ENCODE measurements around the gene CHRDL1.

Gene CHRDL1

DNA sequence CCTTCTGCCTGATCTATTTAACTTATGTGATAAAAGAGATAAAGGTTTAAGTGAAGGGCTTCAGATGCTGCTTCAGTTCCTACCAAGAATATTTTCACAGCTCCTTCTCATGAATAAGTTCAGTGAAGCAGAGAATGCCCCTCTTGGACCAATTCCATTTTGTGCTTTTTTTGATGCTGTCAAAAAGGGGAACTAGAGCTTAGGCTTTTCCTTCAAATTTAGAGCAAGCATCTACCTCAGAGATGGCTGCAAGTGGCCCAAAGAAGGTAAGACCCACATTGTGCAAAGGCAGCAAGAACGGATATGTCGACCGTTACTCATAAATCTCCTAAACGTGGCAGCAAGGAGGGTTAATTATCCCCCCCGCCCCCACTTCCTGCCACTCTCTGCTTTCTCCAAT lies 4.5 kb downstream of the CHRDL1 start:
- H3K27me3 ChIP-seq, result peaks cover 11% of the 10 kb centered on the region; the same call in 1 of the 2 replicates
- no peak for TF ChIP-seq CTCF (IDR thresholded peaks at IDR 0.05; ENCODE audit: low read depth, low read length)
- no peak for DNase-seq

DNA sequence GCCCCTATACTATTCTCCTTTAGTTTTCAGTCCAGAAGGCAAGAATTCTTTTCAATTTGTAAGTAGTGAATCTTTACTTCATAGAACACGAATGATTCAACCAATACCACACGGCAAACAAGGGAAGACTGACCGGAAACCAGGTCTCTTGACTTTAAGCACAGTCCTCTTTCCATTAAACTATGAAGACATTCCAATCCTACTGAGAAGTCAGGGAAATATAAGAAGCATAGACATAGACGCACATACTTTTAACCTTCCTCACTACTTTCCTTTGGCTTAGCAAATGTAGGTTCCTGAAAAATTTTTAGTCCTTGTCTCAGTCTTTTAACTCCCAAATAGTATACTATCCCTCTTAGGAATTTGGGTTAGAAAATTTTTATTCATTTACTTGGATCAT lies 9.1 kb downstream of the CHRDL1 start:
- peaks cover 2% of the 10 kb centered on the region; the same call in 1 of the 2 replicates for H3K27me3 ChIP-seq
- DNase-seq, result no peak
- no peaks in the 10 kb centered on the region for H3K9me3 ChIP-seq
- H3K36me3 ChIP-seq, result no peaks in the 10 kb centered on the region
- no peak for TF ChIP-seq CTCF (IDR thresholded peaks at IDR 0.05; ENCODE audit: low read depth, low read length)
- no peaks in the 10 kb centered on the region for H3K4me1 ChIP-seq
- H3K4me3 ChIP-seq (ENCODE audit: low read depth, low read length), result no peak overlapping the region

More for the DNA sequence above, 4.5 kb downstream of the CHRDL1 start:
- H3K4me1 ChIP-seq, result no peaks in the 10 kb centered on the region
- H3K36me3 ChIP-seq, result no peaks in the 10 kb centered on the region
- no peak overlapping the region for H3K4me3 ChIP-seq (ENCODE audit: low read depth, low read length)
- no peaks in the 10 kb centered on the region for H3K9me3 ChIP-seq

GRCh38 chrX:110759785-110760184 lies 35.8 kb downstream of the CHRDL1 start:
- Histone ChIP-seq H3K4me1 (no peaks in the 10 kb centered on the region), H3K36me3 (no peaks in the 10 kb centered on the region), H3K9me3 (no peaks in the 10 kb centered on the region), H3K27me3 (no peaks in the 10 kb centered on the region), H3K4me3 (ENCODE audit: low read depth, low read length) (no peak overlapping the region)
- no peak for TF ChIP-seq CTCF (IDR thresholded peaks at IDR 0.05; ENCODE audit: low read depth, low read length)
- no peak for DNase-seq

- H3K4me1 ChIP-seq, result no peaks in the 10 kb centered on the region
- no peak for TF ChIP-seq CTCF (IDR thresholded peaks at IDR 0.05; ENCODE audit: low read depth, low read length)
Observed at GRCh38 chrX:110758781-110759422, 36.7 kb downstream of the CHRDL1 start.

GRCh38 chrX:110755611-110756010 lies 40.0 kb downstream of the CHRDL1 start:
- H3K4me3 ChIP-seq (ENCODE audit: low read depth, low read length), result no peak overlapping the region
- no peak for TF ChIP-seq CTCF (IDR thresholded peaks at IDR 0.05; ENCODE audit: low read depth, low read length)
- H3K9me3 ChIP-seq, result no peaks in the 10 kb centered on the region
- no peaks in the 10 kb centered on the region for H3K4me1 ChIP-seq
- H3K36me3 ChIP-seq, result no peaks in the 10 kb centered on the region
- no peaks in the 10 kb centered on the region for H3K27me3 ChIP-seq
- no peak for DNase-seq

More at GRCh38 chrX:110758781-110759422, 36.7 kb downstream of the CHRDL1 start:
- H3K9me3 ChIP-seq, result no peaks in the 10 kb centered on the region
- no peaks in the 10 kb centered on the region for H3K27me3 ChIP-seq
- H3K36me3 ChIP-seq, result no peaks in the 10 kb centered on the region
- no peak for DNase-seq
- no peak overlapping the region for H3K4me3 ChIP-seq (ENCODE audit: low read depth, low read length)

DNA sequence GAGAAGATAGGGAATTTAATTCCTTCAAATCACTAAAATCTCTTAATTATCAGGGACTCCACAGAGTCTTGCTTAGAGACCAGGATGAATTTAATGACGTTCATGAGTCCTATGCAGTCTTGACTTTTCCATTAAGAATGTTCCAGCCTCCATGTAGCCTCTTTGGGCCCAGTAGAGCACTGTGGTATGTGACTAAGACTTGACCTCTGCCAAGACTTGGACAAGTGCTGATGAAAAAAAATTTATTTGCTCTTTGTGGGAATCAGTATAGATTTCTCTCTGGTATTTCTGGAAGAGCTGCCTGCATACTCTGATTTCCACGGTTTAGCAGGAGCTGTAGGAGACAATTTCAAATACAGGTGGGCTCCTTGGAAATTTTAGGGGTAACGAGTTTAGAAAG lies 40.6 kb downstream of the CHRDL1 start:
- no peak for DNase-seq
- Histone ChIP-seq H3K27me3 (no peaks in the 10 kb centered on the region), H3K4me3 (ENCODE audit: low read depth, low read length) (no peak overlapping the region), H3K4me1 (no peaks in the 10 kb centered on the region), H3K36me3 (no peaks in the 10 kb centered on the region), H3K9me3 (no peaks in the 10 kb centered on the region)
- no peak for TF ChIP-seq CTCF (IDR thresholded peaks at IDR 0.05; ENCODE audit: low read depth, low read length)

Measured in BE2C (cell line).